HG03354 (cell line): Measurements from ENCODE around the gene RPS27L.
"Not testable (repeated sequence)": the region's sequence is repeated elsewhere in the genome, so short reads cannot be mapped to it uniquely, and the experiment has no call there.

Experiments
- ATAC-seq: cut with Tn5 transposase; IDR thresholded peaks from one replicate; pipeline ENCODE4 v1.9.1; 2021; ENCODE audit warnings: mild to moderate bottlenecking; ENCODE audit not compliant: unreplicated experiment, poor library complexity, severe bottlenecking

Gene RPS27L

DNA sequence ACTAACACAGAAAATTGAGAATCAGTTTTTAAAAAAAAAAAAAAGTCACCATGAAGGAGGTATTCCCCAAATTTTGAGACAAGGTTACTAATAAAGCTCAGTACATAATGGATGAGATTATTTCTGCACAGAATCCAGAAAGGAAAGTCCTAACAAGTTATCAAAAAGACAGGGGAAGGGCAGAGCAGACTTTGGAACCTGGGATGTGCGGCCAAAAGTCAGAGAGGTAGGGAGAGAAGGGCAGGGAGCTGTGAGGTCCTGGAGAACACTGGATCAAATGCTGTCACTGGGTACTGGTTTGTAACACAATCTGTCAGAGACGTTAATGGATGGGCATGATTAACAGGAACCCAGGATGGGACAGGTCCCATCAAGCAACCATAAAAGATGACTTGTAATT is 47.8 kb downstream of the RPS27L start:
- ATAC-seq, result no peak

DNA sequence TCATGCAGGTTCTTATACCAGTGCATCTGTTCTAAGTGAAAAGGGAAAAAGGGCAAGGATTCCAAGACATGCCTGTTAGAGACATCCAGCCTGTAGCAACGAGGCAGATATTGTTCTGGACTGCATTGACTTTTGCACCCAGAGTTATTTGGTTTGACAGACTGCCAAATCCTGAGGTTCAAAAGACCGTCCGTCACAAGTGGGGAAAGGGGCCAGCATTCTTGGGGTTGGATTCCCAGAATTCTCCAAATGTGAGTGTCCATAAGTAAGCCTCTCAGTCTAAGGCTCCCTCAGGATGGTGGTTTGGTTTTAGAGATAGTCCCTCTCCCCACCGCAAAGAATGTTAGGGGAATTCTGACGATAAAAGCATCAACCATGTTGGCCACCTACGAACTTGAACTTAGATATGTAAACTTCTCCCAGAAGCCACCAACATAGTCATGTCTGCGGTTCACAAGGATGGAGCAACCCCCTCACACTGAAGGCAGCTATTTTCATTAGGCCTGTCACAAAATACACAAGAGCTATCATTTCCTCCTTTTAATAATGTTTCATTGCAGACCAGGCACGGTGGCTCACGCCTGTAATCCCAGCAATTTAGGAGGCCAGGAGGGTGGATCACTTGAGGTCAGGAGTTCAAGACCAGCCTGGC is 49.3 kb downstream of the RPS27L start:
- no peak for ATAC-seq

DNA sequence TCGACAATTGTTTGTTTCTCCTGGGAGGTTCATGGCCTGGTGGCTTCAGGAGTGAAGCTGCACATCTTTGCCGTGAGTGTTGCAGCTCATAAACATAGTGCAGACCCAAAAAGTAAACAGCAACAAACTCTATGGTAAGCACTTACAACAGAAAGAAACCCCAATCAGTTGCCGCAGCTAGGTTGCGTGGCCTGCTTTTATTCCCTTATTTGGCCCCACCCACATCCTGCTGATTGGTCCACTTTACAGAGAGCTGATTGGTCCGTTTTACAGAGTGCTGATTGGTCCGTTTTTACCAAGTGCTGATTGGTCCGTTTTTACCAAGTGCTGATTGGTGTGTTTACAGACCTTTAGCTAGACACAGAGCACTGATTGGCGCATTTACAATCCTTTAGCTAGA is 51.9 kb downstream of the RPS27L start:
- ATAC-seq, result not testable (repeated sequence)

GRCh38 chr15:63104727-63105126 is 52.5 kb downstream of the RPS27L start:
- no peak for ATAC-seq

- ATAC-seq, result no peak
Observed at GRCh38 chr15:63103416-63103815, 53.9 kb downstream of the RPS27L start.

DNA sequence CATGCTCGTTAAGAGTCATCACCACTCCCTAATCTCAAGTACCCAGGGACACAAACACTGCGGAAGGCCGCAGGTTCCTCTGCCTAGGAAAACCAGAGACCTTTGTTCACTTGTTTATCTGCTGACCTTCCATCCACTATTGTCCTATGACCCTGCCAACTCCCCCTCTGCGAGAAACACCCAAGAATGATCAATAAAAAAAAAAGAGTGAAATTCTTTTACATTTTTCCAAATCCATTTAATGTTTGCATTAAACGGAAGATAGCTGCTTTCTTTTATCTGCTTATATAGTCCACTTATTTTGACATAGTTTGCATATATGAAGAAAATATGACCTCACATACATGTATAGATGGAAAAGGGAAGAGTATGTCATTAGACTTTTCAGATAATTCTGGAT is 57.7 kb downstream of the RPS27L start:
- not testable (repeated sequence) for ATAC-seq

GRCh38 chr15:63098901-63099300 is 58.4 kb downstream of the RPS27L start:
- not testable (repeated sequence) for ATAC-seq
